ENCODE results near the gene MFAP3.
A peak's percentile ranks its signal among the peaks of the same experiment; 100 is the strongest.
"Not testable (repeated sequence)": the region's sequence is repeated elsewhere in the genome, so short reads cannot be mapped to it uniquely, and the experiment has no call there.

Gene MFAP3

GRCh38 chr5:154065971-154066370 is 27.2 kb downstream of the MFAP3 start:
- DNase-seq (no peak), ATAC-seq (no peak)
- peaks cover 3% of the 10 kb centered on the region for H3K27me3 Mint-ChIP-seq
- no peaks in the 10 kb centered on the region for H3K9me3 Mint-ChIP-seq
- H3K36me3 Mint-ChIP-seq (ENCODE audit: low read depth), result no peaks in the 10 kb centered on the region
- no peaks in the 10 kb centered on the region for H3K4me1 Mint-ChIP-seq
- H3K27ac Mint-ChIP-seq, result no peak overlapping the region
- no peak overlapping the region for H3K4me3 Mint-ChIP-seq

DNA sequence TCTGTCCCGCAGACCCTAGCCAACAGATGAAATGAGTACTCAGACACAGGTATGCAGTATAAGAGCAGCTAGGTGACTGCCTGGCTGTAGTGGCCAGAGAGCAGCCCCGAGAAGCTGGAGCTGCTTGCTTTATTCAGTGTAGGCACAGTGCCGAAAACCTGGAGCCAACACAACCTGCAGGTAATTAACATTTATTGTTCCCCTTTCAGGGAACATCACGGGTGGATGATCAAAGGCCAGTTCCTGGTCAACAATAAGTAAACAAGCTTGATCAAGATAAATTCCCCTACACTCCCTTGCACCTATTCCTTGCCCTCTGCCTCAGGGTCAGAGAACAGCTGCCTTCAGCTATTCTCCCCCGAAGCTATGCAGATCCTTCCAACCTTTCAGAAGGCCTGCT is 31.1 kb downstream of the MFAP3 start:
- H3K27ac Mint-ChIP-seq; ATAC-seq; DNase-seq; H3K4me3 Mint-ChIP-seq; H3K9me3 Mint-ChIP-seq; H3K27me3 Mint-ChIP-seq; H3K36me3 Mint-ChIP-seq (ENCODE audit: low read depth): not testable (repeated sequence)
- H3K4me1 Mint-ChIP-seq, result peaks cover 20% of the 10 kb centered on the region

GRCh38 chr5:154071799-154072413 is 33.1 kb downstream of the MFAP3 start:
- Mint-ChIP-seq H3K36me3 (ENCODE audit: low read depth) (no peaks in the 10 kb centered on the region), H3K9me3 (no peaks in the 10 kb centered on the region), H3K4me3 (no peak overlapping the region), H3K27me3 (peaks cover 9% of the 10 kb centered on the region), H3K4me1 (peaks cover 35% of the 10 kb centered on the region), H3K27ac (peak overlapping the region; percentile 71)
- DNase-seq (no peak), ATAC-seq (peak; percentile 51)

DNA sequence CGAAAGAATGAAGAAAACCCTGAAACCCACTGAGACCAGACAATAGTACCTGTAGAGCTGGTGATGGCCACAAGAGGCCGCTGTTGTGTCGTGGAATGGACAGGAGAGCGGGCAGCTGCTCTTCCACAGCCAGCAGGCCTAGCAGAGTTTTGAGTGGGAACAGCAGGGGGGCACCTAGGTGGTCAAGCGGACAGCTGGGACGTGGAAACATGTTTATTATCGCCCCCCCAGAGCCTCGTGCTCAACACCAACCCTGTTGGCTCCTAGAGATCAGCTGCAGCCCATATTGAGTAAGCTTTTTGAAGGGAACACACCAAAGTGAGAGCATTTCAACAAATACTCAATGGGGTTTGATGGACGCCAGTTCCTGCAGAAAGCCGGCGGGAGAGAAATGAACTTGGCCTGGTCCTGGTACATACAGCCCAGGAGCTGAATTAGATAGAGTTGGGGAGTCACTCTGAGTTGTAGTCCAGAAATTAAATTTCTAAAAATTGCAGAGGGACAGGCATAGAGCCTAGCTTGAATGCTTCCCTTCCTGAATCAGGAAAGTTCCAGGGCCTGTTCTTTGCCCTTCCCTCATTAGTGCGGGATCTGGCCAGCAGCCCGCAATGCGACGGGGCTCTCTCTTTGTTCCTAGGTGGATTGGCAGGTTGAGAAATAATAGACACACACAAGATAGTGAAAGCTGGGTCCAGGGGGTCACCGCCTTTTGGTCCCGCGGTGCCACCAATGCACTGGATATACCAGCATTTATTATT is 33.8 kb downstream of the MFAP3 start:
- no peaks in the 10 kb centered on the region for H3K9me3 Mint-ChIP-seq
- H3K27ac Mint-ChIP-seq, result no peak overlapping the region
- ATAC-seq (peak; percentile 84), DNase-seq (peak; percentile 85)
- H3K27me3 Mint-ChIP-seq, result peaks cover 9% of the 10 kb centered on the region
- H3K4me1 Mint-ChIP-seq, result peaks cover 38% of the 10 kb centered on the region
- H3K36me3 Mint-ChIP-seq (ENCODE audit: low read depth), result no peaks in the 10 kb centered on the region
- no peak overlapping the region for H3K4me3 Mint-ChIP-seq

- Mint-ChIP-seq H3K4me3 (no peak overlapping the region), H3K36me3 (ENCODE audit: low read depth) (no peaks in the 10 kb centered on the region), H3K9me3 (no peaks in the 10 kb centered on the region), H3K27ac (no peak overlapping the region), H3K4me1 (peaks cover 37% of the 10 kb centered on the region), H3K27me3 (peaks cover 3% of the 10 kb centered on the region)
- DNase-seq, result no peak
- ATAC-seq, result no peak
Observed at GRCh38 chr5:154076240-154076922, 37.6 kb downstream of the MFAP3 start.

- ATAC-seq (no peak), DNase-seq (no peak)
- Mint-ChIP-seq H3K27me3 (no peaks in the 10 kb centered on the region), H3K4me1 (peaks cover 25% of the 10 kb centered on the region), H3K36me3 (ENCODE audit: low read depth) (no peaks in the 10 kb centered on the region), H3K4me3 (no peak overlapping the region), H3K9me3 (no peaks in the 10 kb centered on the region), H3K27ac (no peak overlapping the region)
Observed at GRCh38 chr5:154077696-154078095, 38.9 kb downstream of the MFAP3 start.

- no peak for DNase-seq
- no peak overlapping the region for H3K4me3 Mint-ChIP-seq
- peaks cover 25% of the 10 kb centered on the region for H3K4me1 Mint-ChIP-seq
- ATAC-seq, result no peak
- H3K9me3 Mint-ChIP-seq, result no peaks in the 10 kb centered on the region
- H3K27ac Mint-ChIP-seq, result no peak overlapping the region
- H3K36me3 Mint-ChIP-seq (ENCODE audit: low read depth), result no peaks in the 10 kb centered on the region
- no peaks in the 10 kb centered on the region for H3K27me3 Mint-ChIP-seq
Observed at GRCh38 chr5:154078272-154078671, 39.5 kb downstream of the MFAP3 start.

- no peaks in the 10 kb centered on the region for H3K36me3 Mint-ChIP-seq (ENCODE audit: low read depth)
- no peaks in the 10 kb centered on the region for H3K27me3 Mint-ChIP-seq
- H3K4me1 Mint-ChIP-seq, result peaks cover 7% of the 10 kb centered on the region
- ATAC-seq (no peak), DNase-seq (no peak)
- H3K27ac Mint-ChIP-seq, result no peak overlapping the region
- no peak overlapping the region for H3K4me3 Mint-ChIP-seq
- H3K9me3 Mint-ChIP-seq, result no peaks in the 10 kb centered on the region
Observed at GRCh38 chr5:154081246-154081645, 42.5 kb downstream of the MFAP3 start.

GRCh38 chr5:154084062-154084639 is 45.4 kb downstream of the MFAP3 start:
- H3K4me3 Mint-ChIP-seq, result no peak overlapping the region
- ATAC-seq (no peak), DNase-seq (no peak)
- peaks cover 4% of the 10 kb centered on the region for H3K27me3 Mint-ChIP-seq
- H3K4me1 Mint-ChIP-seq, result no peaks in the 10 kb centered on the region
- H3K9me3 Mint-ChIP-seq, result no peaks in the 10 kb centered on the region
- no peaks in the 10 kb centered on the region for H3K36me3 Mint-ChIP-seq (ENCODE audit: low read depth)
- no peak overlapping the region for H3K27ac Mint-ChIP-seq

GRCh38 chr5:154086146-154086545 is 47.4 kb downstream of the MFAP3 start:
- ATAC-seq, result no peak
- Mint-ChIP-seq H3K4me3 (no peak overlapping the region), H3K27ac (no peak overlapping the region), H3K4me1 (no peaks in the 10 kb centered on the region), H3K36me3 (ENCODE audit: low read depth) (no peaks in the 10 kb centered on the region), H3K27me3 (peaks cover 6% of the 10 kb centered on the region), H3K9me3 (no peaks in the 10 kb centered on the region)
- no peak for DNase-seq

DNA sequence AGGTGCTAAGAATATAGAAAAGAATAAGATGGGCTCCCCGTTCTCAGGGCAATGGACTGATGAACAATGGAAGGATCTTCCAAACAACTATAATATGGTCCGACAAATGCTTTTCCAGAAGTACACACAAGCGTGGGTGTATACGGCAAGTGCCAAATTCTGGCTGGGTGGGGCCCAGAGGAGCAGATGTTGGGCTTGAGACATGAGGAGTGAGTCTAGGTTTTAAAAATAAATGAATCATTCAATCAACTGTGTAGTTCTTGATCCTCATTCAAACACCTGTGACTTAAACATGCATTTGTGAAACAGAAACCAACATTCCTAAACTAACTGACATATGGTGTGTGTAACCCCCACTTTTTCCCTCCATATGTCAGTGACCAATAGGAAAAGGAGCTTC is 47.9 kb downstream of the MFAP3 start:
- ATAC-seq (no peak), DNase-seq (no peak)
- Mint-ChIP-seq H3K27me3 (peaks cover 6% of the 10 kb centered on the region), H3K4me1 (no peaks in the 10 kb centered on the region), H3K36me3 (ENCODE audit: low read depth) (no peaks in the 10 kb centered on the region), H3K4me3 (no peak overlapping the region), H3K27ac (no peak overlapping the region), H3K9me3 (no peaks in the 10 kb centered on the region)

DNA sequence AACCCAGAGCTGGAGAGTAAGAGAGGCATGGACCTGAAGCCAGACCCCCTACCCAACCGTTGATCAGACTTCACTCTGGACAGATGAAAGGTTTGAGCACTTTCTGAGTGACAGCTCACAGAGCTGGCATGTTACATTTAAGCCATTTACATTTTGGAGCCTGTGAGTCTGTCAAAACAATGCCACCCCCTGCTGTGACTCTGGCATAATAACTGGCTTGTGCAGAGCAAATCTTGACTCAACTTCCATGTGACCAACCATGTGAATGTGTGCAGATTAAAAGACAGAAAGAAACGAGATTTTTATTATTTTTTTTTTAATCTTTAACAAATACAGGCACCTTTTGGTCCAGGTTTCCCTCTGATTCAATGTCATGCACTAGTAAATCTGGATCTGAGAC is 48.5 kb downstream of the MFAP3 start:
- no peak for ATAC-seq
- H3K4me1 Mint-ChIP-seq, result no peaks in the 10 kb centered on the region
- peaks cover 6% of the 10 kb centered on the region for H3K27me3 Mint-ChIP-seq

DNA sequence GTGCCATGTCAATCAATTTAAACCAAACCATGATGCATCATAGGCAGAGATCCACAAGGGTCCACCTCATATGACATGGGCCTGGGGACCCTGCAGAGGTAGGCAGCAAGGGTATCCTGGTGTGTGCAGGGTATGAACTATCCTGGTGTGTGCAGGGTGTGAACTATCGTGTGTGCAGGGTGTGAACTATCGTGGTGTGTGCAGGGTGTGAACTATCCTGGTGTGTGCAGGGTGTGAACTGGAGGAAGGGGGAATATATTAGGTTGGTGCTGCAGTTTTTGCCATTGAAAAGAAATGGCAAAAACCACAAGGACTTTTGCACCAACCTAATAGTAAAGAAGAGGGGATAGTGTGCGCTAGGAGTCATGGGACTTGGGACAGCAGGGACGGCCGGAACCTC is 50.0 kb downstream of the MFAP3 start:
- H3K36me3 Mint-ChIP-seq (ENCODE audit: low read depth), result no peaks in the 10 kb centered on the region
- H3K27ac Mint-ChIP-seq, result no peak overlapping the region
- peaks cover 6% of the 10 kb centered on the region for H3K27me3 Mint-ChIP-seq
- no peaks in the 10 kb centered on the region for H3K9me3 Mint-ChIP-seq
- ATAC-seq, result no peak
- no peak for DNase-seq
- H3K4me3 Mint-ChIP-seq, result no peak overlapping the region
- H3K4me1 Mint-ChIP-seq, result no peaks in the 10 kb centered on the region

More for the DNA sequence above, 48.5 kb downstream of the MFAP3 start:
- Mint-ChIP-seq H3K4me3 (no peak overlapping the region), H3K36me3 (ENCODE audit: low read depth) (no peaks in the 10 kb centered on the region), H3K9me3 (no peaks in the 10 kb centered on the region), H3K27ac (no peak overlapping the region)
- no peak for DNase-seq

GRCh38 chr5:154090656-154091055 is 51.9 kb downstream of the MFAP3 start:
- Mint-ChIP-seq H3K9me3 (no peaks in the 10 kb centered on the region), H3K27me3 (peaks cover 8% of the 10 kb centered on the region), H3K4me3 (no peak overlapping the region), H3K27ac (no peak overlapping the region), H3K4me1 (no peaks in the 10 kb centered on the region), H3K36me3 (ENCODE audit: low read depth) (no peaks in the 10 kb centered on the region)
- ATAC-seq, result no peak
- no peak for DNase-seq

Measured in activated naive CD8-positive, alpha-beta T cell treated with anti-CD3 and anti-CD28 coated beads, Interleukin-2, amount 50 U/mL, for 24 hours (primary cell).